Heart left ventricle (tissue), 13 donors: ENCODE data around the gene HSPB6.

Source experiments
- CTCF ChIP-seq, 12 donors: fragments of 200-600 bp; sonication (generic) in 4 of 12; IDR thresholded peaks; one replicate each; pipeline versions ENCODE4 v1.5.0 to v1.8.0; 2018 to 2022; ENCODE audit warnings: antibody characterized with exemption in 12 of 12, mild to moderate bottlenecking in 5 of 12
- POLR2A ChIP-seq, 2 donors: fragments of 450-650 bp; IDR thresholded peaks; one replicate each; pipeline ENCODE4 v1.6.1; 2017; ENCODE audit warnings: antibody characterized with exemption in 2 of 2, mild to moderate bottlenecking in 2 of 2, moderate library complexity in 2 of 2
- donor health status: ischemic (EF 13 %, LVEDD 7.1; RV severe dilation, severe dysfunction).
- donor health status: DM: no; HTN: yes; CAD: no.
- donor health status: DM: no; HTN: no; CAD: no.
- donor health status: ischemic (EF 25% LVEDD 6.9; RV normal size, moderate dysfunction).
- donor health status: ischemic (EF 25% LVEDD 5.7; RV mildly dilated, moderate dysfunction).
- donor health status: ischemic (EF 35%, LVEDD 5.7; RV mildly dilated, moderate dysfunction).
- donor health status: nonischemic (EF 11% LVEDD 7.7; RV severe dilation, severe dysfunction).
- donor health status: DM: yes; HTN: yes; CAD: no.
- donor health status: PGD.
- donor health status: ischemic (EF 29% LVEDD 5.4; RV normal size, mild dysfunction).
- donor health status: nonischemic (EF 23%, LVEDD 6.1; RV moderate dilation, normal function).

- TF ChIP-seq CTCF (IDR thresholded peaks at IDR 0.05), result no peak
- peak in 1 of 2 donors; percentile 48 for TF ChIP-seq POLR2A (IDR thresholded peaks at IDR 0.05)
These were observed 1.1 kb downstream of the HSPB6 start for GRCh38 chr19:35755550-35756376.
